ENCODE data around the gene RAB10. TPM values are rescaled to one million over a fixed set of nuclear protein-coding genes. Genes with fewer than 3 reads are reported as not detected.
A peak's percentile ranks its signal among the peaks of the same experiment; 100 is the strongest.
"Not testable (repeated sequence)": the region's sequence is repeated elsewhere in the genome, so short reads cannot be mapped to it uniquely, and the experiment has no call there.

RAB10 gene
- total RNA-seq, 2 experiments from 2014 or later = 121 to 128 TPM

- ATAC-seq (no peak), DNase-seq (no peak)
- peaks cover 25% of the 10 kb centered on the region for H3K36me3 Mint-ChIP-seq
- H3K4me3 Mint-ChIP-seq = no peak overlapping the region
- H3K9me3 Mint-ChIP-seq (ENCODE audit: low read depth) = no peaks in the 10 kb centered on the region
- peaks cover 71% of the 10 kb centered on the region for H3K4me1 Mint-ChIP-seq
- H3K27me3 Mint-ChIP-seq = no peaks in the 10 kb centered on the region
- H3K27ac Mint-ChIP-seq = peak overlapping the region; percentile 95
- CTCF ChIA-PET = interaction anchor here (1.2 to 1.4 kb wide), 2 partner anchors 15 to 37 kb away, joined by 3 read pairs; partner anchors contain the start of gene RAB10
Observed at GRCh38 chr2:26070730-26071129, 36.8 kb downstream of the RAB10 start.

- no peaks in the 10 kb centered on the region for H3K9me3 Mint-ChIP-seq (ENCODE audit: low read depth)
- H3K27ac Mint-ChIP-seq = no peak overlapping the region
- DNase-seq (no peak), ATAC-seq (no peak)
- peaks cover 16% of the 10 kb centered on the region for H3K36me3 Mint-ChIP-seq
- peaks cover 55% of the 10 kb centered on the region for H3K4me1 Mint-ChIP-seq
- CTCF ChIA-PET = interaction anchor here (0.6 to 2.1 kb wide), 7 partner anchors 11 to 76 kb away, joined by 3 to 8 read pairs (median 5); partner anchors contain the start of gene RAB10
- no peaks in the 10 kb centered on the region for H3K27me3 Mint-ChIP-seq
- H3K4me3 Mint-ChIP-seq = no peak overlapping the region
Observed at GRCh38 chr2:26072925-26073768, 39.3 kb downstream of the RAB10 start.

- DNase-seq (no peak), ATAC-seq (no peak)
- Mint-ChIP-seq H3K4me3 (no peak overlapping the region), H3K36me3 (peaks cover 21% of the 10 kb centered on the region), H3K4me1 (peaks cover 49% of the 10 kb centered on the region), H3K27me3 (no peaks in the 10 kb centered on the region), H3K27ac (no peak overlapping the region), H3K9me3 (ENCODE audit: low read depth) (peaks cover 3% of the 10 kb centered on the region)
- CTCF ChIA-PET = interaction anchor here (0.8 to 2.0 kb wide), 3 partner anchors 10 to 51 kb away, joined by 3 to 5 read pairs (median 4); no protein-coding TSS in a partner anchor
Observed at GRCh38 chr2:26073830-26074229, 39.9 kb downstream of the RAB10 start.

DNA sequence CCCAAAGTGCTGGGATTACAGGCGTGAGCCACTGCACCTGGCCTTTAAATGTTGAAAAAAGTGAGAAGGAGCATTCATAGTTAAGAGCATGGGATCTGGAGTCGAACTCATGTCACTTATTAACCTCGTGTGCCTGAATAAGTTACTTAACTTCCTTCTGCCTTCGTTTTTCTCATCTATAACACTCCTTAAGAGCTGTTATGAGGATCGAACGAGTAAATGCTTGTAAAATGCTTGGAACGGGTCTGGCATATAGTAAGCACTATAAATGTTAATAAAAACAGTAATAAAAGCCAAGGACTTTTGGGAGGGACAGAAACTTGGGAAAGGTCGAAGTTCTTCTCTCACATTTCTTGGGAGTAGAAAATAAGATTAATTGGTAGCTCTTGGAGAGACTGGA lies 40.8 kb downstream of the RAB10 start:
- peaks cover 29% of the 10 kb centered on the region for H3K36me3 Mint-ChIP-seq
- no peak overlapping the region for H3K27ac Mint-ChIP-seq
- CTCF ChIA-PET = interaction anchor here (0.8 to 2.0 kb wide), 2 partner anchors 9 to 63 kb away, joined by 3 to 4 read pairs; no protein-coding TSS in a partner anchor
- ATAC-seq (no peak), DNase-seq (no peak)
- H3K27me3 Mint-ChIP-seq = no peaks in the 10 kb centered on the region
- H3K9me3 Mint-ChIP-seq (ENCODE audit: low read depth) = peaks cover 6% of the 10 kb centered on the region
- H3K4me1 Mint-ChIP-seq = peaks cover 43% of the 10 kb centered on the region
- no peak overlapping the region for H3K4me3 Mint-ChIP-seq

- H3K36me3 Mint-ChIP-seq = peaks cover 30% of the 10 kb centered on the region
- H3K27ac Mint-ChIP-seq = no peak overlapping the region
- CTCF ChIA-PET = interaction anchor here (0.8 to 2.0 kb wide), 2 partner anchors 9 to 64 kb away, joined by 3 to 4 read pairs; no protein-coding TSS in a partner anchor
- ATAC-seq = no peak
- no peaks in the 10 kb centered on the region for H3K27me3 Mint-ChIP-seq
- peaks cover 38% of the 10 kb centered on the region for H3K4me1 Mint-ChIP-seq
- H3K4me3 Mint-ChIP-seq = no peak overlapping the region
- DNase-seq = no peak
- H3K9me3 Mint-ChIP-seq (ENCODE audit: low read depth) = peaks cover 7% of the 10 kb centered on the region
Observed at GRCh38 chr2:26075173-26075572, 41.3 kb downstream of the RAB10 start.

DNA sequence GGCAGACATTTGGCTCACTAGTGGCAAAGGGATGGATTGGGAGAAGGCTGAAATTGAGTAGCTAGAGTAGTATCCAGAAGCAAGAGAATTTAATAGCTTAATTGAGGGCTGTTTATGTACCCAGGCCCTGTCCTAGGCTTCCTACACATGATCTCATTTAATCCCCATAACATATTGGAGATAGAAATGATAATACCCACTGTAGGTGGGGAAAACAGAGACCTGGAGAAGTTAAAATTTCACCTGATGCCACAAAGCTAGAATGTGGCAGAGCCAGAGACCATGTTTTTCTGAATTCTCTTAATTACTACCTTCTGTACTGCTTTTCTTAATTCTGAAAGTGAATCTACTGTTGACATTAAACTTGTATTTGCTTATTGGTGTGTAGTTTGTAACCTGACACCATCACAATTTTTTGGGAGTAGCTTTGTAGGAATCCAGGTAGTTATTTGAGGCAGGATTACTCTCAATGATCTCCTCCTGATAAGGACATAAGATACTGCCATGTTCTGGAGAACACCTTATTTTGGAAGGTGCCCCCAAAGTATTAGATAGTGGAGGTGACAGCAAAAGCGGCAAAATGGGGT lies 42.2 kb downstream of the RAB10 start:
- ATAC-seq (no peak), DNase-seq (no peak)
- Mint-ChIP-seq H3K4me3 (no peak overlapping the region), H3K9me3 (ENCODE audit: low read depth) (peaks cover 13% of the 10 kb centered on the region), H3K36me3 (peaks cover 38% of the 10 kb centered on the region), H3K27me3 (no peaks in the 10 kb centered on the region), H3K27ac (no peak overlapping the region), H3K4me1 (peaks cover 31% of the 10 kb centered on the region)
- CTCF ChIA-PET = no interaction called here

DNA sequence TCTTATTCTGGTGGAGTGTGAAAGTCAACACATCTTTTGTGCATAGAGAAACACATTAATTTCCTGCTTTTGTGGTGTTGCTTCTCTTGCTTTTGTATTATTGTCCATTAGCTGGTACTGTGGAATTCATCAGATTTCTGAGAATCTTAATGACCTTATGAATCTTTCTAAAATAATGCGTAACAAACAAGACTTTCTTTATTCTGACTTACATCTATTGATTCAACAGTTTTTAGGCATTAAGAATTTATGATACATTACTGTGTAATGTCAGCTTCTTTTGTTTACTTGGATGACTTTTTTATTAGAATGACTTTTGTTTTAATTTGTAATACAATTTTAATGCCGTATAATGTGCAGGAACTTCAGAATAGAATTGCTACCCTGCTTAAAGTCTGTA lies 43.4 kb downstream of the RAB10 start:
- Mint-ChIP-seq H3K4me1 (peaks cover 27% of the 10 kb centered on the region), H3K4me3 (no peak overlapping the region), H3K27ac (no peak overlapping the region), H3K36me3 (peaks cover 45% of the 10 kb centered on the region), H3K9me3 (ENCODE audit: low read depth) (peaks cover 16% of the 10 kb centered on the region), H3K27me3 (no peaks in the 10 kb centered on the region)
- ATAC-seq (no peak), DNase-seq (no peak)
- CTCF ChIA-PET = interaction anchor here (0.7 to 2.0 kb wide), 3 partner anchors 11 to 37 kb away, joined by 3 to 8 read pairs (median 4); no protein-coding TSS in a partner anchor

GRCh38 chr2:26078939-26079338 lies 45.1 kb downstream of the RAB10 start:
- Mint-ChIP-seq H3K36me3 (peaks cover 49% of the 10 kb centered on the region), H3K4me1 (peaks cover 15% of the 10 kb centered on the region), H3K9me3 (ENCODE audit: low read depth) (peaks cover 16% of the 10 kb centered on the region), H3K27ac (no peak overlapping the region), H3K27me3 (no peaks in the 10 kb centered on the region), H3K4me3 (no peak overlapping the region)
- ATAC-seq (no peak), DNase-seq (no peak)
- CTCF ChIA-PET = interaction anchor here (1.1 to 1.4 kb wide), 2 partner anchors 9 to 15 kb away, joined by 4 to 5 read pairs; no protein-coding TSS in a partner anchor

GRCh38 chr2:26080356-26080755 lies 46.5 kb downstream of the RAB10 start:
- Mint-ChIP-seq H3K36me3 (peaks cover 54% of the 10 kb centered on the region), H3K27me3 (no peaks in the 10 kb centered on the region), H3K27ac (no peak overlapping the region), H3K4me1 (peaks cover 16% of the 10 kb centered on the region), H3K9me3 (ENCODE audit: low read depth) (peaks cover 16% of the 10 kb centered on the region), H3K4me3 (no peak overlapping the region)
- no peak for ATAC-seq
- no peak for DNase-seq
- CTCF ChIA-PET = interaction anchor here (1.4 kb wide), 1 partner anchor 8 kb away, joined by 5 read pairs; no protein-coding TSS in a partner anchor

GRCh38 chr2:26080925-26081324 lies 47.0 kb downstream of the RAB10 start:
- Mint-ChIP-seq H3K36me3 (peaks cover 54% of the 10 kb centered on the region), H3K9me3 (ENCODE audit: low read depth) (peaks cover 16% of the 10 kb centered on the region), H3K4me1 (peaks cover 17% of the 10 kb centered on the region)
- H3K4me3 Mint-ChIP-seq, DNase-seq, H3K27me3 Mint-ChIP-seq, ATAC-seq, CTCF ChIA-PET, H3K27ac Mint-ChIP-seq: not testable (repeated sequence)

- Mint-ChIP-seq H3K4me1 (peaks cover 23% of the 10 kb centered on the region), H3K4me3 (no peak overlapping the region), H3K36me3 (peaks cover 57% of the 10 kb centered on the region), H3K27me3 (no peaks in the 10 kb centered on the region), H3K27ac (no peak overlapping the region), H3K9me3 (ENCODE audit: low read depth) (peaks cover 16% of the 10 kb centered on the region)
- ATAC-seq (no peak), DNase-seq (no peak)
- CTCF ChIA-PET = interaction anchor here (0.6 kb wide), 1 partner anchor 1042 kb away, joined by 3 read pairs; no protein-coding TSS in a partner anchor
Observed at GRCh38 chr2:26081556-26081955, 47.7 kb downstream of the RAB10 start.

DNA sequence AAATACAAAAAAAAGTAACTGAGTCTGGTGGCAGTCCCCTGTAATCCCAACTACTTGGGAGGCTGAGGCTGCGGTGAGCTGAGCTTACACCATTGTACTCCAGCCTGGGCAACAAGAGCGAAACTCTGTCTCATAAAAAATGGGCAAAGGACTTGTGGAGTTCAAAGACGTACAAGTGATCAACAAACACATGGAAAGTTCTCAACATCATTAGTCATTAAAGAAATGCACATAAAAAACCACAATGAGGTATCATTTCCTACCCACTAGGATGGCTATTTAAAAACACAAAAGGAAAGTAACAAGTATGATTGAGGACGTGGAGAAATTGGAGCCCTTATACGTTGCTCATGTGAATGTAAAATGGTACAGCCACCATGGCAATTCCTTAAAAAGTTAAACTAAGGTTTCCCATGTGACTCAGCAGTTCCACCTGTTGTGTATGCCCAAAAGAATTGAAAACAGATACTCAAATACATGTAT lies 52.3 kb downstream of the RAB10 start:
- H3K36me3 Mint-ChIP-seq = peaks cover 29% of the 10 kb centered on the region
- CTCF ChIA-PET = interaction anchor here (1.8 kb wide), 1 partner anchor 18 kb away, joined by 5 read pairs; no protein-coding TSS in a partner anchor
- peak overlapping the region; percentile 68 for H3K27ac Mint-ChIP-seq
- H3K4me3 Mint-ChIP-seq = peak overlapping the region; percentile 37
- peak; percentile 85 for ATAC-seq
- H3K4me1 Mint-ChIP-seq = peaks cover 35% of the 10 kb centered on the region
- DNase-seq = peak; percentile 47
- peaks cover 2% of the 10 kb centered on the region for H3K9me3 Mint-ChIP-seq (ENCODE audit: low read depth)
- no peaks in the 10 kb centered on the region for H3K27me3 Mint-ChIP-seq

- Mint-ChIP-seq H3K4me3 (no peak overlapping the region), H3K9me3 (ENCODE audit: low read depth) (no peaks in the 10 kb centered on the region), H3K4me1 (peaks cover 39% of the 10 kb centered on the region), H3K27ac (peak overlapping the region; percentile 68), H3K36me3 (peaks cover 26% of the 10 kb centered on the region), H3K27me3 (no peaks in the 10 kb centered on the region)
- ATAC-seq = no peak
- CTCF ChIA-PET = interaction anchor here (1.3 to 1.8 kb wide), 2 partner anchors 95 to 266 kb away, joined by 3 to 14 read pairs; no protein-coding TSS in a partner anchor
- DNase-seq = no peak
Observed at GRCh38 chr2:26086779-26087178, 52.9 kb downstream of the RAB10 start.

Data from activated CD8-positive, alpha-beta memory T cell treated with anti-CD3 and anti-CD28 coated beads, Interleukin-2, amount 10 ng/mL, durations not matched to agents 7 days and 5 days (primary cell).